Measurements from ENCODE around the gene C2CD3. TPM values are rescaled to one million over a fixed set of nuclear protein-coding genes. Genes with fewer than 3 reads are reported as not detected.
A peak's percentile ranks its signal among the peaks of the same experiment; 100 is the strongest.

Gene C2CD3
- total and polyA plus RNA-seq, 9 of the 15 experiments (the other 6 are each of a cell fraction or from before 2014, with no cell fraction given): 4.4 to 20.2 (median 15.4) TPM

GRCh38 chr11:74094393-74094792 is 76.4 kb downstream of the C2CD3 start:
- CTCF ChIA-PET (ENCODE audit: low intra/inter-chr PET ratio): no interaction called here
- Histone ChIP-seq H4K20me1 (replicated peaks; ENCODE audit: control insufficient read depth, insufficient read depth, low read length) (no peaks in the 10 kb centered on the region), H3K79me2 (ENCODE audit: control insufficient read depth, insufficient read depth, low read length) (no peaks in the 10 kb centered on the region), H3K27me3 (ENCODE audit: control insufficient read depth in 2 of 2, insufficient read depth in 2 of 2, low read length in 2 of 2) (no peaks in the 10 kb centered on the region), H2AFZ (ENCODE audit: low read depth, low read length) (no peak overlapping the region), H3K4me2 (ENCODE audit: insufficient read depth, low read length) (no peak overlapping the region), H3K4me1 (replicated peaks in 1 of 2; ENCODE audit: control insufficient read depth in 2 of 2, insufficient read depth in 2 of 2, low read length in 2 of 2) (peaks cover 4 to 8% of the 10 kb centered on the region in 2 experiments; a peak in 3 of 5 replicates), H3K9me1 (ENCODE audit: control insufficient read depth, insufficient read depth, low read length) (no peaks in the 10 kb centered on the region), H3K27ac (ENCODE audit: extremely low read depth, low read depth, low read length) (no peak overlapping the region), H3K36me3 (ENCODE audit: control insufficient read depth, insufficient read depth, low read length) (peaks cover 51% of the 10 kb centered on the region), H3K9me3 (replicated peaks; ENCODE audit: control insufficient read depth, insufficient read depth, low read depth, low read length) (no peaks in the 10 kb centered on the region), H3K9ac (ENCODE audit: insufficient read depth in 1 of 2, low read depth in 2 of 2, low read length in 2 of 2) (no peak overlapping the region), H3K4me3 (no peak overlapping the region)
- TF ChIP-seq REST (IDR thresholded peaks at IDR 0.05; ENCODE audit: borderline replicate concordance) (0 out of 2 replicates have a peak, but pooled peaks have one; percentile 2), REST (CRISPR knock-in tag; IDR thresholded peaks at IDR 0.05; ENCODE audit: low read depth) (no peak), SMARCE1 (IDR thresholded peaks at IDR 0.05) (no peak), ZNF780A (CRISPR knock-in tag; IDR thresholded peaks at IDR 0.05) (no peak), ZNF184 (CRISPR knock-in tag; IDR thresholded peaks at IDR 0.05) (no peak), TOE1 (IDR thresholded peaks at IDR 0.05; ENCODE audit: borderline replicate concordance) (no peak), TOE1 (CRISPR knock-in tag; IDR thresholded peaks at IDR 0.05; ENCODE audit: borderline replicate concordance, low read depth) (no peak), SMAD4 (CRISPR knock-in tag; conservative IDR thresholded peaks at IDR 0.05) (no peak), EHMT2 (IDR thresholded peaks at IDR 0.05) (no peak), ZNF830 (CRISPR knock-in tag; IDR thresholded peaks at IDR 0.05) (no peak)
- BruUV-seq (replicated peaks): no TSS peak
- ATAC-seq (no peak), DNase-seq (ENCODE audit: extremely low read depth in 1 of 4, low spot score in 3 of 4) (no peak), FAIRE-seq (no peak)
- 86% methylated on average over 4 of the region's 4 CpGs for WGBS (ENCODE audit: insufficient coverage, low coverage, missing lambda C conversion rate)
- in situ Hi-C loops (cut with MboI) (no loop called here), intact Hi-C loops (cut with micrococcal nuclease) (no loop called here)
- POLR2A ChIA-PET: no interaction called here
